HepG2 (cell line): ENCODE results near the gene DTNB. TPM values are rescaled to one million over a fixed set of nuclear protein-coding genes. Genes with fewer than 3 reads are reported as not detected.
"Not testable (repeated sequence)": the region's sequence is repeated elsewhere in the genome, so short reads cannot be mapped to it uniquely, and the experiment has no call there.

ENCODE experiments used
- ATAC-seq: fragments of 200-7000 bp; cut with Tn5 transposase; 3 replicates; pipeline ENCODE4 v1.9.1; 2020; ENCODE audit warnings: mild to moderate bottlenecking, moderate library complexity
- BruUV-seq: library from RNA; stranded (reverse); fragments of 400-500 nt; replicated peaks from 2 replicates; lab custom pipeline; 2021; lab: Mats Ljungman, UMichigan
- CTCF ChIA-PET: fragments of 300-600 bp; formaldehyde crosslinking; extraction: SDS; loops from one replicate; lab custom pipeline; 2021; ENCODE audit warnings: low total read pairs, inconsistent platforms, low intra/inter-chr PET ratio; lab: Yijun Ruan, JAX
- POLR2A ChIA-PET: fragments of 350-600 bp; sonication (Branson Sonifier 250); formaldehyde crosslinking; loops from one replicate; lab custom pipeline; 2020; ENCODE audit warnings: antibody characterized with exemption, inconsistent platforms; lab: Yijun Ruan, JAX
- DNase-seq: peaks from one replicate; pipeline ENCODE4 v3.0.0-alpha.2; 2015; ENCODE audit warnings: low spot score
- FAIRE-seq: peaks from 3 replicates; lab custom pipeline; 2011; peaks lifted over from hg19 to GRCh38; lab: Jason Lieb, UNC
- H2AFZ ChIP-seq: one replicate; pipeline ENCODE4 v1.6.1; 2011; ENCODE audit warnings: low read length, inconsistent platforms
- H3K27ac ChIP-seq: fragments of 300-600 bp; 3 replicates; pipeline ENCODE4 v1.8.0; 2011; ENCODE audit warnings: mixed run types, mild to moderate bottlenecking, mixed read lengths, low read length, inconsistent platforms; ENCODE audit not compliant: insufficient read depth; ENCODE audit errors: extremely low read length
- H3K27me3 ChIP-seq, 2 experiments: fragments of 200-600 bp in 1 of 2; 2 replicates in 1 of 2; 3 replicates in 1 of 2; pipeline versions ENCODE4 v1.6.0 to v1.8.0; 2011; ENCODE audit warnings: low read length in 2 of 2, mild to moderate bottlenecking in 2 of 2, moderate library complexity in 2 of 2, inconsistent platforms in 1 of 2; ENCODE audit not compliant: insufficient read depth in 2 of 2, control insufficient read depth in 1 of 2
- H3K36me3 ChIP-seq, 2 experiments: fragments of 200-600 bp in 1 of 2; replicated peaks in 1 of 2; 2 replicates in 1 of 2; 3 replicates in 1 of 2; pipeline versions ENCODE4 v1.5.1 to v1.8.0; 2011; ENCODE audit warnings: low read length in 2 of 2, inconsistent platforms in 1 of 2; ENCODE audit not compliant: insufficient read depth in 2 of 2, control insufficient read depth in 1 of 2
- H3K4me1 ChIP-seq: 2 replicates; pipeline ENCODE4 v1.5.1; 2012; ENCODE audit warnings: low read length, inconsistent platforms; ENCODE audit not compliant: insufficient read depth
- H3K4me2 ChIP-seq: 2 replicates; pipeline ENCODE4 v1.6.0; 2011; ENCODE audit warnings: low read depth, low read length, inconsistent platforms
- H3K4me3 ChIP-seq, 3 experiments: fragments of 200-600 bp in 1 of 3; sonication (generic), shearing (Covaris generic) in 1 of 3; replicated peaks in 1 of 3; 2 replicates each; pipeline ENCODE4 v1.5.1; 2011 to 2016; ENCODE audit warnings: low read length in 3 of 3, inconsistent platforms in 2 of 3, low read depth in 2 of 3, mild to moderate bottlenecking in 2 of 3, control low read depth in 1 of 3, mixed read lengths in 1 of 3; ENCODE audit not compliant: insufficient read depth in 1 of 3
- H3K79me2 ChIP-seq: one replicate; pipeline ENCODE4 v1.6.1; 2011; ENCODE audit warnings: low read length, inconsistent platforms; ENCODE audit not compliant: insufficient read depth
- H3K9ac ChIP-seq: 2 replicates; pipeline ENCODE4 v1.6.0; 2011; ENCODE audit warnings: mild to moderate bottlenecking, low read depth, low read length, inconsistent platforms; ENCODE audit not compliant: insufficient read depth
- H3K9me3 ChIP-seq: 2 replicates; pipeline ENCODE4 v1.5.1; 2012; ENCODE audit warnings: mild to moderate bottlenecking, low read length
- H4K20me1 ChIP-seq: 2 replicates; pipeline ENCODE4 v1.6.0; 2011; ENCODE audit warnings: inconsistent platforms, mild to moderate bottlenecking, low read length, moderate library complexity; ENCODE audit not compliant: insufficient read depth
- ATF4 ChIP-seq, 2 experiments: fragments of 450-650 bp in 1 of 2; sonication (generic) in 1 of 2; formaldehyde crosslinking; IDR thresholded peaks; 2 replicates each; pipeline versions ENCODE4 v1.5.0 to v1.8.0; 2020 to 2022; ENCODE audit warnings: mild to moderate bottlenecking in 1 of 2, missing genetic modification reagents in 1 of 2
- BCLAF1 ChIP-seq: fragments of 450-650 bp; IDR thresholded peaks from 2 replicates; pipeline ENCODE4 v1.6.1; 2017; ENCODE audit warnings: mild to moderate bottlenecking
- EEA1 ChIP-seq: sonication (generic); formaldehyde crosslinking; IDR thresholded peaks from 2 replicates; pipeline ENCODE4 v1.5.1; 2020; ENCODE audit warnings: mild to moderate bottlenecking, missing genetic modification reagents, borderline replicate concordance
- FIP1L1 ChIP-seq: fragments of 200-400 bp; formaldehyde crosslinking; IDR thresholded peaks from 2 replicates; pipeline ENCODE4 v1.6.1; 2018; ENCODE audit warnings: low read depth, mild to moderate bottlenecking, low read length, moderate library complexity, borderline replicate concordance; ENCODE audit not compliant: insufficient read depth
- MAFG ChIP-seq: sonication (generic); formaldehyde crosslinking; IDR thresholded peaks from 2 replicates; pipeline ENCODE4 v1.5.1; 2020; ENCODE audit warnings: mild to moderate bottlenecking, missing genetic modification reagents
- NPAS2 ChIP-seq: sonication (generic); formaldehyde crosslinking; IDR thresholded peaks from 2 replicates; pipeline ENCODE4 v1.8.0; 2022; ENCODE audit warnings: mild to moderate bottlenecking, missing genetic modification reagents, borderline replicate concordance
- PATZ1 ChIP-seq: sonication (generic); formaldehyde crosslinking; IDR thresholded peaks from 2 replicates; pipeline ENCODE4 v1.4.0; 2020; ENCODE audit warnings: missing genetic modification reagents
- PAX8 ChIP-seq: sonication (generic); formaldehyde crosslinking; IDR thresholded peaks from 2 replicates; pipeline ENCODE4 v1.8.0; 2022; ENCODE audit warnings: mild to moderate bottlenecking, missing genetic modification reagents, borderline replicate concordance
- RFX5 ChIP-seq: IDR thresholded peaks from 2 replicates; pipeline ENCODE4 v1.6.1; 2011; ENCODE audit warnings: low read depth, low read length, improper control_type of control experiment
- ZNF30 ChIP-seq: sonication (generic); formaldehyde crosslinking; IDR thresholded peaks from 2 replicates; pipeline ENCODE4 v1.5.0; 2020; ENCODE audit warnings: mild to moderate bottlenecking, missing genetic modification reagents
- ZNF317 ChIP-seq: sonication (generic); formaldehyde crosslinking; IDR thresholded peaks from 2 replicates; pipeline ENCODE4 v1.5.0; 2020; ENCODE audit warnings: mild to moderate bottlenecking, missing genetic modification reagents
- ZNF713 ChIP-seq: sonication (generic); formaldehyde crosslinking; IDR thresholded peaks from 2 replicates; pipeline ENCODE4 v1.4.0; 2020; ENCODE audit warnings: mild to moderate bottlenecking, missing genetic modification reagents
- ZNF766 ChIP-seq: sonication (generic); formaldehyde crosslinking; IDR thresholded peaks from 2 replicates; pipeline ENCODE4 v1.5.0; 2020; ENCODE audit warnings: missing genetic modification reagents, borderline replicate concordance
- WGBS: methylation state at CpG from one replicate; pipeline ENCODE4 v1.1.6; 2017; ENCODE audit warnings: low lambda C conversion rate; 5-methylcytosine and 5-hydroxymethylcytosine counted together
- in situ Hi-C: cut with HindIII; loops from 2 replicates; pipeline ENCODE4 v1.10.0; 2017; ENCODE audit warnings: low pct_unique_long_range_greater_than_20kb; ENCODE audit not compliant: extremely low pct_ligation_motif_present
- intact Hi-C: fragments of 100-400 bp; cut with micrococcal nuclease; formaldehyde crosslinking; loops from one replicate; pipeline ENCODE4 v1.10.0; 2022; ENCODE audit not compliant: unreplicated experiment
- polyA plus RNA-seq, 8 experiments: library from polyadenylated mRNA; depleted of rRNA in 3 of 8; stranded (reverse) in 7 of 8; unstranded in 1 of 8; fragments of >200 nt; fragmentation: Illumina TruSeq in 4 of 8; extraction: Trizol in 4 of 8; gene quantifications; 2 replicates each; pipeline versions ENCODE4 v1.2.1 to v1.2.3, GENCODE V29; 2011 to 2016; ENCODE audit warnings: low read depth in 4 of 8, missing spikeins in 1 of 8, mixed read lengths in 1 of 8; ENCODE audit not compliant: insufficient read depth in 1 of 8
- total RNA-seq, 5 experiments: library from RNA; depleted of rRNA; stranded (reverse); fragments of >200 nt; fragmentation: Illumina TruSeq; extraction: Trizol; gene quantifications; 2 replicates each; pipeline ENCODE4 v1.2.3, GENCODE V29; 2016; ENCODE audit warnings: low read depth in 1 of 5

The DTNB gene
- total and polyA plus RNA-seq, 2 of the 13 experiments (the other 11 are each of a cell fraction or from before 2014, with no cell fraction given), result 14.4 to 23.9 TPM

- H3K36me3 ChIP-seq, ATAC-seq, BruUV-seq, POLR2A ChIA-PET, H3K27me3 ChIP-seq, H3K9ac ChIP-seq, FAIRE-seq, H3K4me1 ChIP-seq, intact Hi-C loops, H3K4me3 ChIP-seq, H4K20me1 ChIP-seq, CTCF ChIA-PET, H3K27ac ChIP-seq, H2AFZ ChIP-seq, H3K4me2 ChIP-seq, DNase-seq, H3K79me2 ChIP-seq, H3K9me3 ChIP-seq, in situ Hi-C loops: not testable (repeated sequence)
- WGBS, result 92% methylated on average over 19 of the region's 34 CpGs
Observed at GRCh38 chr2:25633801-25634200, 39.6 kb downstream of the DTNB start.

GRCh38 chr2:25632396-25632795 lies 41.0 kb downstream of the DTNB start:
- H2AFZ ChIP-seq, result no peak overlapping the region
- ATAC-seq (no peak), FAIRE-seq (no peak), DNase-seq (no peak)
- no peak overlapping the region for H3K27ac ChIP-seq
- H3K4me1 ChIP-seq, result no peaks in the 10 kb centered on the region
- no peak overlapping the region for H3K4me3 ChIP-seq
- no peak overlapping the region for H3K9ac ChIP-seq
- no peaks in the 10 kb centered on the region for H3K79me2 ChIP-seq
- POLR2A ChIA-PET, result no interaction called here
- H3K27me3 ChIP-seq, result no peaks in the 10 kb centered on the region
- intact Hi-C loops, result no loop called here
- no peaks in the 10 kb centered on the region for H3K9me3 ChIP-seq
- WGBS, result 97% methylated on average over 2 of the region's 2 CpGs
- no peaks in the 10 kb centered on the region for H4K20me1 ChIP-seq
- no peak overlapping the region for H3K4me2 ChIP-seq
- no TSS peak for BruUV-seq
- in situ Hi-C loops, result no loop called here
- CTCF ChIA-PET, result no interaction called here
- H3K36me3 ChIP-seq, result peaks cover 0 to 1% of the 10 kb centered on the region in 2 experiments; a peak in 1 of 5 replicates
- no peak for TF ChIP-seq FIP1L1
- TF ChIP-seq ZNF766, result no peak
- no peak for TF ChIP-seq BCLAF1
- TF ChIP-seq EEA1 (CRISPR knock-in tag), result no peak
- TF ChIP-seq PAX8, result no peak
- no peak for TF ChIP-seq ZNF30 (CRISPR knock-in tag)
- TF ChIP-seq PATZ1 (CRISPR knock-in tag), result no peak
- TF ChIP-seq RFX5, result no peak
- no peak for TF ChIP-seq ZNF317 (CRISPR knock-in tag)
- TF ChIP-seq NPAS2 (CRISPR knock-in tag), result no peak
- TF ChIP-seq MAFG (CRISPR knock-in tag), result no peak
- no peak for TF ChIP-seq ZNF713 (CRISPR knock-in tag)
- no peak for TF ChIP-seq ATF4 (CRISPR knock-in tag; IDR thresholded peaks at IDR 0.05)
